Activated CD8-positive, alpha-beta memory T cell treated with anti-CD3 and anti-CD28 coated beads for 48 hours (primary cell): ENCODE results near the gene KCNK5.

Source experiments
- DNase-seq, 3 experiments: peaks; one replicate each; pipeline ENCODE4 v3.0.0-alpha.2; 2020; ENCODE audit warnings: low read depth in 2 of 3, low spot score in 2 of 3

The KCNK5 gene

GRCh38 chr6:39199231-39199940, 29.9 kb downstream of the KCNK5 start:
- no peak for DNase-seq

GRCh38 chr6:39198528-39198927, 30.7 kb downstream of the KCNK5 start:
- no peak for DNase-seq

GRCh38 chr6:39197922-39198500, 31.3 kb downstream of the KCNK5 start:
- no peak for DNase-seq

GRCh38 chr6:39197521-39197920, 31.8 kb downstream of the KCNK5 start:
- DNase-seq, result no peak

GRCh38 chr6:39196673-39197091, 32.6 kb downstream of the KCNK5 start:
- no peak for DNase-seq

GRCh38 chr6:39195792-39196385, 33.4 kb downstream of the KCNK5 start:
- DNase-seq, result no peak

GRCh38 chr6:39194466-39194865, 34.8 kb downstream of the KCNK5 start:
- DNase-seq, result no peak

- DNase-seq, result no peak
These were observed 36.0 kb downstream of the KCNK5 start for GRCh38 chr6:39193201-39193791.

- DNase-seq, result no peak
These were observed 36.5 kb downstream of the KCNK5 start for GRCh38 chr6:39192736-39193135.

GRCh38 chr6:39191236-39191930, 37.9 kb downstream of the KCNK5 start:
- no peak for DNase-seq

GRCh38 chr6:39190545-39191235, 38.6 kb downstream of the KCNK5 start:
- DNase-seq, result no peak

- no peak for DNase-seq
These were observed 39.2 kb downstream of the KCNK5 start for GRCh38 chr6:39189915-39190544.

- no peak for DNase-seq
These were observed 40.1 kb downstream of the KCNK5 start for GRCh38 chr6:39189131-39189530.

- no peak for DNase-seq
These were observed 40.7 kb downstream of the KCNK5 start for GRCh38 chr6:39188571-39188970.

- DNase-seq, result no peak
These were observed 41.2 kb downstream of the KCNK5 start for GRCh38 chr6:39188098-39188450.

GRCh38 chr6:39184906-39185580, 44.2 kb downstream of the KCNK5 start:
- DNase-seq, result no peak

- no peak for DNase-seq
These were observed 46.7 kb downstream of the KCNK5 start for GRCh38 chr6:39182604-39183003.

GRCh38 chr6:39181826-39182225, 47.4 kb downstream of the KCNK5 start:
- DNase-seq, result no peak

GRCh38 chr6:39181333-39181732, 47.9 kb downstream of the KCNK5 start:
- DNase-seq, result no peak

- DNase-seq, result no peak
These were observed 50.5 kb downstream of the KCNK5 start for GRCh38 chr6:39178804-39179203.
